ENCODE measurements around the gene RNF128. TPM values are rescaled to one million over a fixed set of nuclear protein-coding genes. Genes with fewer than 3 reads are reported as not detected.
"Not testable (repeated sequence)": the region's sequence is repeated elsewhere in the genome, so short reads cannot be mapped to it uniquely, and the experiment has no call there.

Gene RNF128
- total RNA-seq, 1 donor from 2014 or later, result not detected

GRCh38 chrX:106802063-106802387, 75.5 kb downstream of the RNF128 start:
- TF ChIP-seq CTCF (IDR thresholded peaks at IDR 0.05; ENCODE audit: partially characterized antibody, unreplicated experiment), result no peak
- Mint-ChIP-seq H3K27me3 (ENCODE audit: unreplicated experiment) (peaks cover 7% of the 10 kb centered on the region), H3K36me3 (ENCODE audit: unreplicated experiment) (no peaks in the 10 kb centered on the region), H3K27ac (ENCODE audit: unreplicated experiment) (no peak overlapping the region), H3K4me3 (ENCODE audit: unreplicated experiment) (peak overlapping the region; percentile 100), H3K9me3 (ENCODE audit: unreplicated experiment) (peaks cover 1% of the 10 kb centered on the region), H3K4me1 (ENCODE audit: low read depth, unreplicated experiment) (no peaks in the 10 kb centered on the region)
- DNase-seq, result no peak

GRCh38 chrX:106802388-106803275, 76.1 kb downstream of the RNF128 start, which contains the start of gene TBC1D8B:
TBC1D8B (plus strand) TSS chrX:106802673; CDS start chrX:106802854, 181 bp downstream.
- Mint-ChIP-seq H3K27me3 (ENCODE audit: unreplicated experiment) (peaks cover 7% of the 10 kb centered on the region), H3K27ac (ENCODE audit: unreplicated experiment) (no peak within 1 kb of the TSS), H3K4me1 (ENCODE audit: low read depth, unreplicated experiment) (no peaks in the 10 kb centered on the region), H3K36me3 (ENCODE audit: unreplicated experiment) (no peaks in the 10 kb centered on the region), H3K4me3 (ENCODE audit: unreplicated experiment) (peak within 1 kb of the TSS; percentile 100), H3K9me3 (ENCODE audit: unreplicated experiment) (peaks cover 1% of the 10 kb centered on the region)
- DNase-seq, result peak; percentile 35
- TF ChIP-seq CTCF (IDR thresholded peaks at IDR 0.05; ENCODE audit: partially characterized antibody, unreplicated experiment), result no peak

- Mint-ChIP-seq H3K9me3 (ENCODE audit: unreplicated experiment) (no peaks in the 10 kb centered on the region), H3K27ac (ENCODE audit: unreplicated experiment) (no peak overlapping the region), H3K27me3 (ENCODE audit: unreplicated experiment) (peaks cover 1% of the 10 kb centered on the region), H3K4me3 (ENCODE audit: unreplicated experiment) (no peak overlapping the region), H3K4me1 (ENCODE audit: low read depth, unreplicated experiment) (no peaks in the 10 kb centered on the region), H3K36me3 (ENCODE audit: unreplicated experiment) (no peaks in the 10 kb centered on the region)
- no peak for TF ChIP-seq CTCF (IDR thresholded peaks at IDR 0.05; ENCODE audit: partially characterized antibody, unreplicated experiment)
- no peak for DNase-seq
These were observed 84.8 kb downstream of the RNF128 start for GRCh38 chrX:106811131-106811910.

- not testable (repeated sequence) for H3K4me3 Mint-ChIP-seq (ENCODE audit: unreplicated experiment); H3K27me3 Mint-ChIP-seq (ENCODE audit: unreplicated experiment); H3K4me1 Mint-ChIP-seq (ENCODE audit: low read depth, unreplicated experiment); DNase-seq; H3K36me3 Mint-ChIP-seq (ENCODE audit: unreplicated experiment); H3K27ac Mint-ChIP-seq (ENCODE audit: unreplicated experiment); H3K9me3 Mint-ChIP-seq (ENCODE audit: unreplicated experiment)
These were observed 86.4 kb downstream of the RNF128 start for GRCh38 chrX:106812930-106813329.

GRCh38 chrX:106814093-106814492, 87.6 kb downstream of the RNF128 start:
- DNase-seq; H3K27me3 Mint-ChIP-seq (ENCODE audit: unreplicated experiment); H3K4me3 Mint-ChIP-seq (ENCODE audit: unreplicated experiment); H3K27ac Mint-ChIP-seq (ENCODE audit: unreplicated experiment); H3K36me3 Mint-ChIP-seq (ENCODE audit: unreplicated experiment); H3K9me3 Mint-ChIP-seq (ENCODE audit: unreplicated experiment); H3K4me1 Mint-ChIP-seq (ENCODE audit: low read depth, unreplicated experiment): not testable (repeated sequence)

Other genes with a start within 250 kb of the RNF128 start
- 7.5 TPM for gene RADX, start 114.7 kb upstream of the RNF128 start, total RNA-seq (ENCODE audit: unreplicated experiment)
- 4.6 TPM for gene TBC1D8B, start 76.0 kb downstream of the RNF128 start, total RNA-seq (ENCODE audit: unreplicated experiment)
- gene RIPPLY1, start 176.6 kb downstream of the RNF128 start, total RNA-seq (ENCODE audit: unreplicated experiment), result not detected
- not detected for gene CLDN2, start 193.7 kb downstream of the RNF128 start, total RNA-seq (ENCODE audit: unreplicated experiment)